PC-3 (cell line): Measurements from ENCODE around the gene SOSTDC1. TPM values are rescaled to one million over a fixed set of nuclear protein-coding genes. Genes with fewer than 3 reads are reported as not detected.

Experiments
- ATAC-seq: fragments of 200-7000 bp; cut with Tn5 transposase; 2 replicates; pipeline ENCODE4 v1.9.1; 2020; ENCODE audit warnings: mild to moderate bottlenecking, moderate library complexity
- BruUV-seq: library from RNA; stranded (reverse); fragments of 400-500 nt; replicated peaks from 2 replicates; lab custom pipeline; 2021; lab: Mats Ljungman, UMichigan
- CTCF ChIA-PET: fragments of 300-600 bp; sonication (Branson Sonifier 250); formaldehyde crosslinking; loops from one replicate; lab custom pipeline; 2022; ENCODE audit warnings: antibody characterized with exemption; lab: Charles Lee
- POLR2A ChIA-PET: fragments of 300-600 bp; sonication (Branson Sonifier 250); formaldehyde crosslinking; loops from one replicate; lab custom pipeline; 2022; ENCODE audit warnings: antibody characterized with exemption; ENCODE audit not compliant: unreplicated experiment; lab: Charles Lee
- DNase-seq: peaks from one replicate; pipeline ENCODE4 v3.0.0-alpha.2; 2015
- H2AFZ ChIP-seq: fragments of 300-600 bp; sonication (generic); 2 replicates; pipeline ENCODE4 v1.6.0; 2016; ENCODE audit warnings: antibody characterized with exemption, low read length
- H3F3A ChIP-seq: fragments of 300-600 bp; sonication (generic); one replicate; pipeline ENCODE4 v1.6.0; 2017; ENCODE audit warnings: antibody characterized with exemption, low read length, control low read depth, mild to moderate bottlenecking; ENCODE audit not compliant: unreplicated experiment
- H3K27ac ChIP-seq: fragments of 300-600 bp; sonication (generic); 2 replicates; pipeline ENCODE4 v1.5.1; 2016; ENCODE audit warnings: mild to moderate bottlenecking, low read length
- H3K27me3 ChIP-seq: fragments of 300-600 bp; sonication (generic); 2 replicates; pipeline ENCODE4 v1.6.1; 2016; ENCODE audit warnings: low read length, mixed read lengths
- H3K36me3 ChIP-seq: fragments of 300-600 bp; sonication (generic); 2 replicates; pipeline ENCODE4 v1.6.1; 2016; ENCODE audit warnings: low read depth, mixed run types, low read length, mixed read lengths
- H3K4me1 ChIP-seq: fragments of 300-600 bp; sonication (generic); 2 replicates; pipeline ENCODE4 v1.5.1; 2016; ENCODE audit warnings: low read length; ENCODE audit not compliant: insufficient read depth
- H3K4me2 ChIP-seq: fragments of 300-600 bp; sonication (generic); 2 replicates; pipeline ENCODE4 v1.6.0; 2016; ENCODE audit warnings: low read length
- H3K4me3 ChIP-seq: fragments of 300-600 bp; sonication (generic); 2 replicates; pipeline ENCODE4 v1.5.1; 2016; ENCODE audit warnings: mild to moderate bottlenecking, low read length, mixed read lengths
- H3K79me2 ChIP-seq: fragments of 300-600 bp; sonication (generic); 2 replicates; pipeline ENCODE4 v1.6.1; 2017; ENCODE audit warnings: low read length, mixed read lengths
- H3K9ac ChIP-seq: fragments of 300-600 bp; sonication (generic); 2 replicates; pipeline ENCODE4 v1.6.0; 2016; ENCODE audit warnings: mild to moderate bottlenecking, low read length
- H3K9me2 ChIP-seq: fragments of 300-600 bp; sonication (generic); replicated peaks from 2 replicates; pipeline ENCODE4 v1.6.1; 2016; ENCODE audit warnings: mixed run types, low read length, mixed read lengths
- H3K9me3 ChIP-seq: fragments of 300-600 bp; sonication (generic); 2 replicates; pipeline ENCODE4 v1.6.1; 2016; ENCODE audit warnings: low read length, mixed read lengths
- H4K20me1 ChIP-seq: fragments of 300-600 bp; sonication (generic); 2 replicates; pipeline ENCODE4 v1.6.1; 2016; ENCODE audit warnings: low read length, mixed read lengths
- EZH2 ChIP-seq: fragments of 300-600 bp; sonication (generic); IDR thresholded peaks from one replicate; pipeline ENCODE4 v1.6.1; 2017; ENCODE audit warnings: antibody characterized with exemption, mild to moderate bottlenecking, low read length; ENCODE audit not compliant: unreplicated experiment
- EZH2phosphoT487 ChIP-seq: fragments of 300-600 bp; sonication (generic); IDR thresholded peaks from 2 replicates; pipeline ENCODE4 v1.6.1; 2018; ENCODE audit warnings: mild to moderate bottlenecking, antibody characterized with exemption, low read length, borderline replicate concordance
- intact Hi-C: fragments of 100-400 bp; cut with micrococcal nuclease; formaldehyde crosslinking; loops from 2 replicates; pipeline ENCODE4 v1.9.0; 2023
- total RNA-seq: library from RNA; depleted of rRNA; stranded (reverse); fragments of >200 nt; gene quantifications from 2 replicates; pipeline ENCODE4 v1.2.3, GENCODE V29; 2014
- TF ChIP-seq, protein P1 (sequence below): fragments of 300-600 bp; sonication (generic); conservative IDR thresholded peaks from 2 replicates; pipeline ENCODE4 v1.5.1; 2017; ENCODE audit warnings: antibody characterized with exemption, low read depth, mild to moderate bottlenecking, low read length

The SOSTDC1 gene
- total RNA-seq, 1 experiment from 2014 or later = 0.22 TPM

DNA sequence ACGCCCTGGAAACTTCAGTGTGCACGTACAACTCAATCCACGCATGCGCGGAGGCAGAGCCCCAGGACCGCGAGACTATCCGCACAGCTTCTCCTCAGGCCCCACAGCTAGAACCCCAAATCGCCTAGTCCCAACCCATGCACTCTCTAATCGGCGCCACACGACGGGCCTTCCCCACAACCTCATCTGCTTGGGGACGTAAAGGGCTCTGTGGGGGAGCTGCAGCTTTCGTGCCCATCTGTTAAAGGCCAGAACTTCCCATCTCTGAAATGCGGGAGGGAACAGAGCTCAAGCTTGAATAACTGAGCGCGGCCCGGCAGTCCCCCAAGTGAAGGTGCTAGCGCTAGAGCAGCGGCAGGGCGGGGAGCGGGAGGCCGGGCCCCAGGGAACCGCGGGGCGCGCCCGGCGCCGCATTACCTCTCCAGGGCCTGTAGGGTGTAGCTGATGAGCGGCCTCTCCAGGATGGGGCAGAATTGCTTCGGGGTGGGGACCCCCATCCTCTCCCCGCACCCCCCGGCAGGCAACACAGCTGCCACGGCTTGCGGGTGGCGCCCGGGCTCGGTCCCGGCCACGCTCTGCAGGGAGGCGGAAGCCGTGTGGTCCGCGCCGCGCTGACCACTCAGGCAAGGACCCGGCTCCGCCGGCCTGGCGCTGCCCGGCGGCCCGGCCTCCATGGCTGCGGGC is 44.7 kb downstream of the SOSTDC1 start:
- no TSS peak for BruUV-seq
- H3K4me3 ChIP-seq = peak overlapping the region; percentile 71
- ChIA-PET CTCF (no interaction called here), POLR2A (interaction anchor here (0.6 to 1.3 kb wide), 3 partner anchors 70 to 311 kb away, joined by 3 to 6 read pairs (median 4); no protein-coding TSS in a partner anchor)
- ATAC-seq (peak; percentile 78), DNase-seq (peak; percentile 71)
- H3K4me1 ChIP-seq = peaks cover 43% of the 10 kb centered on the region
- TF ChIP-seq EZH2 = no peak
- TF ChIP-seq, protein P1, sequence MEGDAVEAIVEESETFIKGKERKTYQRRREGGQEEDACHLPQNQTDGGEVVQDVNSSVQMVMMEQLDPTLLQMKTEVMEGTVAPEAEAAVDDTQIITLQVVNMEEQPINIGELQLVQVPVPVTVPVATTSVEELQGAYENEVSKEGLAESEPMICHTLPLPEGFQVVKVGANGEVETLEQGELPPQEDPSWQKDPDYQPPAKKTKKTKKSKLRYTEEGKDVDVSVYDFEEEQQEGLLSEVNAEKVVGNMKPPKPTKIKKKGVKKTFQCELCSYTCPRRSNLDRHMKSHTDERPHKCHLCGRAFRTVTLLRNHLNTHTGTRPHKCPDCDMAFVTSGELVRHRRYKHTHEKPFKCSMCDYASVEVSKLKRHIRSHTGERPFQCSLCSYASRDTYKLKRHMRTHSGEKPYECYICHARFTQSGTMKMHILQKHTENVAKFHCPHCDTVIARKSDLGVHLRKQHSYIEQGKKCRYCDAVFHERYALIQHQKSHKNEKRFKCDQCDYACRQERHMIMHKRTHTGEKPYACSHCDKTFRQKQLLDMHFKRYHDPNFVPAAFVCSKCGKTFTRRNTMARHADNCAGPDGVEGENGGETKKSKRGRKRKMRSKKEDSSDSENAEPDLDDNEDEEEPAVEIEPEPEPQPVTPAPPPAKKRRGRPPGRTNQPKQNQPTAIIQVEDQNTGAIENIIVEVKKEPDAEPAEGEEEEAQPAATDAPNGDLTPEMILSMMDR = peak; percentile 38; the same call in 1 of the 2 replicates
- intact Hi-C loops = loop anchor here (2.0 to 5.0 kb wide), 2 partner anchors 74 to 103 kb away; no protein-coding TSS in a partner anchor
- no peaks in the 10 kb centered on the region for H3K9me3 ChIP-seq
- no peaks in the 10 kb centered on the region for H4K20me1 ChIP-seq
- H3F3A ChIP-seq = no peaks in the 10 kb centered on the region
- H3K9me2 ChIP-seq = no peaks in the 10 kb centered on the region
- H3K36me3 ChIP-seq = no peaks in the 10 kb centered on the region
- H3K27ac ChIP-seq = peak overlapping the region; percentile 83
- H3K4me2 ChIP-seq = peak overlapping the region; percentile 94
- H3K79me2 ChIP-seq = no peaks in the 10 kb centered on the region
- H3K27me3 ChIP-seq = no peaks in the 10 kb centered on the region
- peak overlapping the region; percentile 81 for H3K9ac ChIP-seq
- peak overlapping the region; percentile 97 for H2AFZ ChIP-seq

DNA sequence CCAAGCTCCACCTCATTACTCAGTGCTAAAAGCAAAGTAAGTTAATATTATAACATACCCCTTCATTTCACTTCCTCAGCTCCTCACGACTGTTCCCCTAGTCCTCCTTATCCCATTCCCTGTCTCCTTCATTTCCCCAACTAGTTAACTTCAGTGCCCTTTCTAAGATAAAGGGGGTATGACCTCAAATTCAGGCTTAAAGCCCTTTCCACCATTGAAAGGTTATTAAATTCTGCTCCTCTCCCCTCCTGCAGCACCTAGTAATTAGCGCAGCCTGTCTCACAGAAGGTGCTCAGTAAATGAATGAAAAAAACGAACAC is 45.2 kb downstream of the SOSTDC1 start:
- Histone ChIP-seq H3K36me3 (no peaks in the 10 kb centered on the region), H3K9me2 (no peaks in the 10 kb centered on the region), H3K27ac (peak overlapping the region; percentile 83), H2AFZ (peak overlapping the region; percentile 97), H3K27me3 (no peaks in the 10 kb centered on the region), H3K9ac (peak overlapping the region; percentile 81), H3K4me1 (peaks cover 39% of the 10 kb centered on the region), H3K79me2 (no peaks in the 10 kb centered on the region), H3K4me2 (peak overlapping the region; percentile 94), H3K9me3 (no peaks in the 10 kb centered on the region), H4K20me1 (no peaks in the 10 kb centered on the region), H3F3A (no peaks in the 10 kb centered on the region), H3K4me3 (peak overlapping the region; percentile 71)
- intact Hi-C loops = loop anchor here (2.0 to 5.0 kb wide), 2 partner anchors 73 to 103 kb away; no protein-coding TSS in a partner anchor
- TSS peak; percentile 39 for BruUV-seq
- DNase-seq = no peak
- ChIA-PET POLR2A (interaction anchor here (0.6 to 1.3 kb wide), 2 partner anchors 69 to 74 kb away, joined by 4 to 6 read pairs; no protein-coding TSS in a partner anchor), CTCF (no interaction called here)
- TF ChIP-seq, protein P1 = no peak
- no peak for TF ChIP-seq EZH2phosphoT487
- TF ChIP-seq EZH2 = no peak
- ATAC-seq = peak; percentile 1

DNA sequence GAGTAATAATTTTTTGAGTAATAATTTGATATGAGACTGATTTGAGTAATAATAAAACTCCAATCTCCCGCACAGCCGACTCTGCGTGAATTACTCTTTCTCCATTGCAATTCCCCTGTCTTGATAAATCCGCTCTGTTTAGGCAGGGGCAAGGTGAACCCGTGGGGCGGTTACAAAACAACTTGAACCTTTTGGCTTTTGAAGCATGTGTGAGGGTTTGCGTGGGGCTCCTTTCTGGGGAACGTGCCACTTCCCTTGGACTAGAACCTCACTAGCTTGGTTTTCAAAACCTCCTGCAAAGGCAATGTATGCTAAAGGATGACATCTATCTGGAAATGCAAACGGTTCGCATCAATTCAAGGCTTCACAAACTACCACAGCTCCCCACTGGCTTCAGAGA is 45.7 kb downstream of the SOSTDC1 start:
- Histone ChIP-seq H3K79me2 (no peaks in the 10 kb centered on the region), H3K36me3 (no peaks in the 10 kb centered on the region), H2AFZ (peak overlapping the region; percentile 97), H3K27ac (no peak overlapping the region; the same call in 1 of the 2 replicates), H4K20me1 (no peaks in the 10 kb centered on the region), H3K9ac (peak overlapping the region; percentile 81; the same call in 1 of the 2 replicates), H3F3A (no peaks in the 10 kb centered on the region), H3K4me3 (peak overlapping the region; percentile 71), H3K9me3 (no peaks in the 10 kb centered on the region), H3K4me2 (peak overlapping the region; percentile 94), H3K9me2 (no peaks in the 10 kb centered on the region), H3K4me1 (peaks cover 39% of the 10 kb centered on the region), H3K27me3 (no peaks in the 10 kb centered on the region)
- ChIA-PET POLR2A (interaction anchor here (0.6 to 1.3 kb wide), 2 partner anchors 73 to 294 kb away, joined by 6 to 45 read pairs; no protein-coding TSS in a partner anchor), CTCF (no interaction called here)
- ATAC-seq = no peak
- BruUV-seq = no TSS peak
- TF ChIP-seq, protein P1 = no peak
- no peak for TF ChIP-seq EZH2phosphoT487
- TF ChIP-seq EZH2 = no peak
- no peak for DNase-seq
- intact Hi-C loops = loop anchor here (2.0 to 10.0 kb wide), 3 partner anchors 73 to 175 kb away; no protein-coding TSS in a partner anchor
